MCF 10A (cell line): ENCODE data around the gene RASL11A. TPM values are rescaled to one million over a fixed set of nuclear protein-coding genes. Genes with fewer than 3 reads are reported as not detected.

ENCODE experiments used
- BruUV-seq: library from RNA; stranded (reverse); fragments of 400-500 nt; replicated peaks from 2 replicates; lab custom pipeline; 2021; lab: Mats Ljungman, UMichigan
- CTCF ChIA-PET: fragments of 300-600 bp; sonication (Branson Sonifier 250); formaldehyde crosslinking; extraction: SDS; loops from one replicate; lab custom pipeline; 2021; ENCODE audit warnings: antibody characterized with exemption, inconsistent platforms; lab: Yijun Ruan, JAX
- POLR2A ChIA-PET: fragments of 300-600, 350-650 bp; sonication (Branson Sonifier 250); formaldehyde crosslinking; extraction: SDS; loops from one replicate; lab custom pipeline; 2020; ENCODE audit warnings: antibody characterized with exemption, inconsistent platforms; lab: Yijun Ruan, JAX
- DNase-seq: peaks from one replicate; pipeline ENCODE4 v3.0.0-alpha.2; 2018; ENCODE audit not compliant: unreplicated experiment
- H3K27ac Mint-ChIP-seq: one replicate; pipeline ENCODE4 v1.8.0; 2022; ENCODE audit warnings: mild to moderate bottlenecking, low read depth, mixed read lengths; ENCODE audit not compliant: unreplicated experiment
- H3K27me3 Mint-ChIP-seq: one replicate; pipeline ENCODE4 v1.8.0; 2022; ENCODE audit warnings: mixed read lengths; ENCODE audit not compliant: insufficient read depth, unreplicated experiment
- H3K36me3 Mint-ChIP-seq: one replicate; pipeline ENCODE4 v1.8.0; 2022; ENCODE audit warnings: mild to moderate bottlenecking, moderate library complexity, mixed read lengths; ENCODE audit not compliant: insufficient read depth, unreplicated experiment
- H3K4me1 Mint-ChIP-seq: one replicate; pipeline ENCODE4 v1.8.0; 2022; ENCODE audit warnings: mixed read lengths; ENCODE audit not compliant: insufficient read depth, unreplicated experiment
- H3K4me3 Mint-ChIP-seq: one replicate; pipeline ENCODE4 v1.8.0; 2022; ENCODE audit warnings: mild to moderate bottlenecking, moderate library complexity, mixed read lengths; ENCODE audit not compliant: unreplicated experiment
- H3K9me3 Mint-ChIP-seq: one replicate; pipeline ENCODE4 v1.8.0; 2022; ENCODE audit warnings: mixed read lengths; ENCODE audit not compliant: unreplicated experiment
- intact Hi-C: fragments of 100-400 bp; cut with micrococcal nuclease; formaldehyde crosslinking; loops from 2 replicates; pipeline ENCODE4 v1.14.1; 2022
- total RNA-seq: library from RNA; stranded (reverse); gene quantifications from 2 replicates; pipeline ENCODE4 v1.2.3, GENCODE V29; 2022
- TF ChIP-seq, protein P1 (sequence below): fragments of 200-600 bp; IDR thresholded peaks from one replicate; pipeline ENCODE4 v1.8.0; 2022; ENCODE audit warnings: antibody characterized with exemption, mild to moderate bottlenecking; ENCODE audit not compliant: unreplicated experiment

RASL11A gene
- total RNA-seq, 1 experiment from 2014 or later: 0.98 TPM

DNA sequence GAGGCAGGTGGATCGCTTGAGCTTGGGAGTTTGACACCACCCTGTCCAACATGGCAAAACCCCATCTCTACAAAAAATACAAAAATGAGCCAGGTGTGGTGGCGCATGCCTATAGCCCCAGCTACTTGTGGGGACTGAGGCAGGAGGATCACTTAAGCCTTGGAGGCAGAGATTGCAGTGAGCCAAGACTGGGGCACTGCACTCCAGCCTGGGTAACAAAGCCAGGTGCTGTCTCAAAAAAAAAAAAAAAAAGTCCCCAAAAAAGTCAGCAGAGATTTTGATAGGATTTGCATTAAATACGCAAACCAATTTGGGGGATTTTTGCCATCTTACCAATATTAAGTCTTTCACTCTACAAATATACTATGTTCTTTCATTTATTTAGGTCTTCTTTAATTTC lies 41.0 kb upstream of the RASL11A start:
- intact Hi-C loops: no loop called here
- Mint-ChIP-seq H3K27ac (no peak overlapping the region), H3K27me3 (peaks cover 8% of the 10 kb centered on the region), H3K4me1 (no peaks in the 10 kb centered on the region), H3K9me3 (no peaks in the 10 kb centered on the region), H3K4me3 (no peak overlapping the region), H3K36me3 (peaks cover 6% of the 10 kb centered on the region)
- ChIA-PET POLR2A (no interaction called here), CTCF (no interaction called here)
- DNase-seq: no peak
- BruUV-seq: no TSS peak
- TF ChIP-seq, protein P1, sequence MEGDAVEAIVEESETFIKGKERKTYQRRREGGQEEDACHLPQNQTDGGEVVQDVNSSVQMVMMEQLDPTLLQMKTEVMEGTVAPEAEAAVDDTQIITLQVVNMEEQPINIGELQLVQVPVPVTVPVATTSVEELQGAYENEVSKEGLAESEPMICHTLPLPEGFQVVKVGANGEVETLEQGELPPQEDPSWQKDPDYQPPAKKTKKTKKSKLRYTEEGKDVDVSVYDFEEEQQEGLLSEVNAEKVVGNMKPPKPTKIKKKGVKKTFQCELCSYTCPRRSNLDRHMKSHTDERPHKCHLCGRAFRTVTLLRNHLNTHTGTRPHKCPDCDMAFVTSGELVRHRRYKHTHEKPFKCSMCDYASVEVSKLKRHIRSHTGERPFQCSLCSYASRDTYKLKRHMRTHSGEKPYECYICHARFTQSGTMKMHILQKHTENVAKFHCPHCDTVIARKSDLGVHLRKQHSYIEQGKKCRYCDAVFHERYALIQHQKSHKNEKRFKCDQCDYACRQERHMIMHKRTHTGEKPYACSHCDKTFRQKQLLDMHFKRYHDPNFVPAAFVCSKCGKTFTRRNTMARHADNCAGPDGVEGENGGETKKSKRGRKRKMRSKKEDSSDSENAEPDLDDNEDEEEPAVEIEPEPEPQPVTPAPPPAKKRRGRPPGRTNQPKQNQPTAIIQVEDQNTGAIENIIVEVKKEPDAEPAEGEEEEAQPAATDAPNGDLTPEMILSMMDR: no peak

DNA sequence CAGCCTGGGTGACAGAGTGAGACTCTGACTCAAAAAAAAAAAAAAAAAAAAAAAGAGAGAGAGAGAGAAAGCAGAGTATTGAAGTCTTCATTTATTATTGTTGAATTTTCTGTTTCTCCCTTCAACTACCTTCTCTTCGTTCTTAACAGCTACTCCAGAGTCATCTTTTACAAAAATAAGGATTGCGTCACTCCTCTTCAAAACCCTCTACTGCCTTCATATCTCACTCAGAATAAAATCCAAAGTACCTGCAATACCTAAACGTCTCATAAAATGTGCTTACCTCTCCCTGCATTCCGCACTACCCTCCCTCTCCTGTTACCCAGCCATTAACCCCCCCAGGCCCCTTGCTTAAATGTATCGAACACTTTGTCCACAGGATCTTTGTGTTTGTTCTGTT lies 36.7 kb upstream of the RASL11A start:
- POLR2A ChIA-PET: interaction anchor here (0.6 to 0.7 kb wide), 2 partner anchors 8 to 105 kb away, joined by 3 read pairs; no protein-coding TSS in a partner anchor
- CTCF ChIA-PET: no interaction called here
- TF ChIP-seq, protein P1: no peak
- H3K9me3 Mint-ChIP-seq: no peaks in the 10 kb centered on the region
- no peaks in the 10 kb centered on the region for H3K27me3 Mint-ChIP-seq
- H3K36me3 Mint-ChIP-seq: peaks cover 6% of the 10 kb centered on the region
- no peaks in the 10 kb centered on the region for H3K4me1 Mint-ChIP-seq
- no peak overlapping the region for H3K27ac Mint-ChIP-seq
- no peak for DNase-seq
- BruUV-seq: no TSS peak
- H3K4me3 Mint-ChIP-seq: no peak overlapping the region
- intact Hi-C loops: no loop called here

DNA sequence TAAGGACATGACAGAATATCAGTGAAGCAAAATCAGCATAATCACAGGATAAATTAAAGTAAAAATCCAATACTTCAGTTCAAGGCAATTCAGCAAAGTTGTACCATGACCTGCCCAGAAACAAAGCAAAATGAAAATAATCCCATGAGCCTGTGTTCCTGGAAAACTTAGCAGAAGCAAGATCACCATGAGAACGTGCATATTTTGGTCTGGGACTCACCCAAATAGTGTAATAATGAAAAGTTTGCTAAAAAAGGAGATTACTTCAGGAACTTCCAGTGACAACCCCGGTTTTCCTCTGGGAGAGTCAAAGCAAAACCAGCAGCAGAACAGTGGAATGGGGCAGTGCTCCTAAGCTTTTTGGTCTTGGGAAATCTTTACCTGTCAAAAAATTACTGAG lies 34.2 kb upstream of the RASL11A start:
- ChIA-PET POLR2A (interaction anchor here (2.4 kb wide), 1 partner anchor 16 kb away, joined by 7 read pairs; no protein-coding TSS in a partner anchor), CTCF (no interaction called here)
- no peaks in the 10 kb centered on the region for H3K4me1 Mint-ChIP-seq
- no peak overlapping the region for H3K27ac Mint-ChIP-seq
- no peaks in the 10 kb centered on the region for H3K27me3 Mint-ChIP-seq
- TF ChIP-seq, protein P1: no peak
- no peaks in the 10 kb centered on the region for H3K9me3 Mint-ChIP-seq
- H3K4me3 Mint-ChIP-seq: no peak overlapping the region
- no TSS peak for BruUV-seq
- DNase-seq: no peak
- intact Hi-C loops: no loop called here
- H3K36me3 Mint-ChIP-seq: peaks cover 6% of the 10 kb centered on the region

DNA sequence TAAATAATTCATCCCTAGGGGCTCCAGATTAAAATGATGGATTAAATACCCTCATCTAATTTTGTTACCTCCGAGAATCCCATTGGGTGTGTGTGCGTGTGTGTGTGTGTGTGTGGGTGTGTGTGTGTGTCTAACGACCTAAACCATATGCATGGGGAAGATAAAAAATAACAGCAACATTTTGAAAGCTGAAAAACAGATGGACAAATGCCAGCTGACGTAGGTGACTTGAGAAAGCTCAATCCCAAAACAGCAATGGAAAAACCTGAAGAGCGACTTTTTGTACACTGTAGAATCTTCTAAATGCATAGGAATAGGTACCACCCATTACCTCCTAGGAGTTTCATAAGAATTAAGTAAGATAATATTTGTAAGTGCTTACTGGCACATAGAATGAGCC lies 27.9 kb upstream of the RASL11A start:
- no peaks in the 10 kb centered on the region for H3K27me3 Mint-ChIP-seq
- TF ChIP-seq, protein P1: no peak
- no peak overlapping the region for H3K4me3 Mint-ChIP-seq
- no peaks in the 10 kb centered on the region for H3K9me3 Mint-ChIP-seq
- BruUV-seq: no TSS peak
- ChIA-PET POLR2A (interaction anchor here (1.2 kb wide), 1 partner anchor 8 kb away, joined by 4 read pairs; the partner anchor contains the start of gene RPL21), CTCF (interaction anchor here (0.6 kb wide), 1 partner anchor 34 kb away, joined by 3 read pairs; no protein-coding TSS in a partner anchor)
- peaks cover 22% of the 10 kb centered on the region for H3K36me3 Mint-ChIP-seq
- no peak for DNase-seq
- intact Hi-C loops: no loop called here
- H3K4me1 Mint-ChIP-seq: peaks cover 1% of the 10 kb centered on the region
- H3K27ac Mint-ChIP-seq: no peak overlapping the region
